Measurements from ENCODE around the gene ETV3. TPM values are rescaled to one million over a fixed set of nuclear protein-coding genes. Genes with fewer than 3 reads are reported as not detected.

The ETV3 gene
- total RNA-seq, 1 experiment from 2014 or later, result 36.3 TPM

DNA sequence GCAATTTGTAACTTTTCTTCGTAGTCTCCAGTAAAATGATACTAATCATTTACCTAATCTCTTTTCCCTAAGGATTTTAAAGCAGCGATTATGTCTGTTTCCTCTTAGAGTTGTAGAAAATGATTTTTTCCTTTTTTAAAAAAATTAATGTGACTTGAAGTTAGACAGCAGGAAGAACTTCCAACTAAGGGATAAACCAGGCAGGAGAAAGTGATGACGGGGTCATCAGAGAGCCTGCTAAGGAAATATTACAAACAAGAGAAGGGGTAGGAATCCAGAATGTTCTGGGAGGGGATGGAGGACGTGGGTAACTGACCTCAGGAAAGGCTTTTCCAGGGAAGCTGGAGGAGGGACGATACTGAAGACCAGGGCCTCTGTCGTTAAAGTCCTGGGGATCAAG is 29.7 kb downstream of the ETV3 start:
- no peaks in the 10 kb centered on the region; a peak in 1 of 5 replicates for H3K9me3 Mint-ChIP-seq
- no peak overlapping the region for H3K27ac Mint-ChIP-seq
- Histone ChIP-seq H2BK15ac (ENCODE audit: low read depth, low read length) (no peak overlapping the region), H2BK120ac (ENCODE audit: low read depth, low read length, poor library complexity, severe bottlenecking) (no peak overlapping the region), H2AFZ (ENCODE audit: low read length) (no peak overlapping the region), H3K27ac (ENCODE audit: insufficient read length, low read depth, low read length) (no peak overlapping the region), H3K9me3 (ENCODE audit: control insufficient read depth, low read depth, low read length) (no peaks in the 10 kb centered on the region), H4K5ac (ENCODE audit: insufficient read length, low read depth, low read length) (no peak overlapping the region), H3K23ac (ENCODE audit: insufficient read length, low read depth, low read length) (no peak overlapping the region), H3K4me2 (ENCODE audit: insufficient read depth, insufficient read length, low read length) (no peak overlapping the region), H3K4ac (ENCODE audit: low read depth, low read length) (no peak overlapping the region), H4K91ac (ENCODE audit: insufficient read length, low read depth, low read length) (no peak overlapping the region), H3K79me1 (ENCODE audit: insufficient read depth, low read depth, low read length, poor library complexity, severe bottlenecking) (no peaks in the 10 kb centered on the region), H4K8ac (replicated peaks; ENCODE audit: insufficient read length, low read depth, low read length) (no peak overlapping the region), H2BK12ac (ENCODE audit: insufficient read length, low read depth, low read length) (no peak overlapping the region), H3T11ph (ENCODE audit: low read length) (no peak overlapping the region), H3K27me3 (ENCODE audit: insufficient read depth, low read length) (no peaks in the 10 kb centered on the region; the same call in 1 of the 2 replicates), H3K56ac (ENCODE audit: insufficient read length, low read depth, low read length) (no peak overlapping the region), H3K18ac (ENCODE audit: insufficient read length, low read depth, low read length) (no peak overlapping the region), H2BK5ac (ENCODE audit: insufficient read length, low read length) (no peak overlapping the region), H2AK5ac (ENCODE audit: insufficient read length, low read length) (no peak overlapping the region), H4K20me1 (ENCODE audit: control insufficient read depth, insufficient read depth, insufficient read length) (no peaks in the 10 kb centered on the region), H3K4me1 (ENCODE audit: insufficient read depth, low read length) (peaks cover 6% of the 10 kb centered on the region; the same call in 1 of the 2 replicates), H3K9ac (ENCODE audit: extremely low read depth, insufficient read length, low read length) (no peak overlapping the region), H3K79me2 (ENCODE audit: insufficient read depth, low read length) (no peaks in the 10 kb centered on the region), H3K23me2 (ENCODE audit: insufficient read length, low read depth, low read length, poor library complexity, severe bottlenecking) (no peaks in the 10 kb centered on the region), H2BK20ac (ENCODE audit: low read depth, low read length, poor library complexity, severe bottlenecking) (no peak overlapping the region), H3K14ac (ENCODE audit: insufficient read depth, low read length) (no peak overlapping the region)
- no CpG with 5 or more reads among the region's 6 CpGs for WGBS (ENCODE audit: extremely low coverage, insufficient read length, low lambda C conversion rate)
- H3K27me3 Mint-ChIP-seq (ENCODE audit: low read depth), result peaks cover 50% of the 10 kb centered on the region
- no peaks in the 10 kb centered on the region for H3K36me3 Mint-ChIP-seq (ENCODE audit: insufficient read depth in 1 of 3, low read depth in 3 of 3)
- H3K4me1 Mint-ChIP-seq, result peaks cover 45 to 72% of the 10 kb centered on the region in 2 experiments
- TF ChIP-seq, protein P1, sequence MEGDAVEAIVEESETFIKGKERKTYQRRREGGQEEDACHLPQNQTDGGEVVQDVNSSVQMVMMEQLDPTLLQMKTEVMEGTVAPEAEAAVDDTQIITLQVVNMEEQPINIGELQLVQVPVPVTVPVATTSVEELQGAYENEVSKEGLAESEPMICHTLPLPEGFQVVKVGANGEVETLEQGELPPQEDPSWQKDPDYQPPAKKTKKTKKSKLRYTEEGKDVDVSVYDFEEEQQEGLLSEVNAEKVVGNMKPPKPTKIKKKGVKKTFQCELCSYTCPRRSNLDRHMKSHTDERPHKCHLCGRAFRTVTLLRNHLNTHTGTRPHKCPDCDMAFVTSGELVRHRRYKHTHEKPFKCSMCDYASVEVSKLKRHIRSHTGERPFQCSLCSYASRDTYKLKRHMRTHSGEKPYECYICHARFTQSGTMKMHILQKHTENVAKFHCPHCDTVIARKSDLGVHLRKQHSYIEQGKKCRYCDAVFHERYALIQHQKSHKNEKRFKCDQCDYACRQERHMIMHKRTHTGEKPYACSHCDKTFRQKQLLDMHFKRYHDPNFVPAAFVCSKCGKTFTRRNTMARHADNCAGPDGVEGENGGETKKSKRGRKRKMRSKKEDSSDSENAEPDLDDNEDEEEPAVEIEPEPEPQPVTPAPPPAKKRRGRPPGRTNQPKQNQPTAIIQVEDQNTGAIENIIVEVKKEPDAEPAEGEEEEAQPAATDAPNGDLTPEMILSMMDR (conservative IDR thresholded peaks at IDR 0.05), result no peak
- no peak overlapping the region for H3K4me3 Mint-ChIP-seq
- no peak for DNase-seq
